Dendritic cell treated with granulocyte-macrophage colony-stimulating factor and Interleukin-4, amounts not matched to agents 40 ng/mL and 50 ng/mL, for 4 days (primary cell): ENCODE results near the gene AHRR.
A peak's percentile ranks its signal among the peaks of the same experiment; 100 is the strongest.

Experiments
- H3K27ac Mint-ChIP-seq: one replicate; pipeline ENCODE4 v1.8.0; 2022; ENCODE audit warnings: mild to moderate bottlenecking, mixed read lengths
- H3K27me3 Mint-ChIP-seq: one replicate; pipeline ENCODE4 v1.8.0; 2022; ENCODE audit warnings: mild to moderate bottlenecking, mixed read lengths
- H3K36me3 Mint-ChIP-seq: one replicate; pipeline ENCODE4 v1.8.0; 2022; ENCODE audit warnings: low read depth, mixed read lengths
- H3K4me1 Mint-ChIP-seq: one replicate; pipeline ENCODE4 v1.8.0; 2022; ENCODE audit warnings: low read depth, mixed read lengths
- H3K4me3 Mint-ChIP-seq: one replicate; pipeline ENCODE4 v1.8.0; 2022; ENCODE audit warnings: mild to moderate bottlenecking, moderate library complexity, mixed read lengths
- H3K9me3 Mint-ChIP-seq: one replicate; pipeline ENCODE4 v1.8.0; 2022; ENCODE audit warnings: mixed read lengths
- intact Hi-C: fragments of 100-400 bp; cut with micrococcal nuclease; formaldehyde crosslinking; loops from one replicate; pipeline ENCODE4 v1.15.0; 2022

Gene AHRR

DNA sequence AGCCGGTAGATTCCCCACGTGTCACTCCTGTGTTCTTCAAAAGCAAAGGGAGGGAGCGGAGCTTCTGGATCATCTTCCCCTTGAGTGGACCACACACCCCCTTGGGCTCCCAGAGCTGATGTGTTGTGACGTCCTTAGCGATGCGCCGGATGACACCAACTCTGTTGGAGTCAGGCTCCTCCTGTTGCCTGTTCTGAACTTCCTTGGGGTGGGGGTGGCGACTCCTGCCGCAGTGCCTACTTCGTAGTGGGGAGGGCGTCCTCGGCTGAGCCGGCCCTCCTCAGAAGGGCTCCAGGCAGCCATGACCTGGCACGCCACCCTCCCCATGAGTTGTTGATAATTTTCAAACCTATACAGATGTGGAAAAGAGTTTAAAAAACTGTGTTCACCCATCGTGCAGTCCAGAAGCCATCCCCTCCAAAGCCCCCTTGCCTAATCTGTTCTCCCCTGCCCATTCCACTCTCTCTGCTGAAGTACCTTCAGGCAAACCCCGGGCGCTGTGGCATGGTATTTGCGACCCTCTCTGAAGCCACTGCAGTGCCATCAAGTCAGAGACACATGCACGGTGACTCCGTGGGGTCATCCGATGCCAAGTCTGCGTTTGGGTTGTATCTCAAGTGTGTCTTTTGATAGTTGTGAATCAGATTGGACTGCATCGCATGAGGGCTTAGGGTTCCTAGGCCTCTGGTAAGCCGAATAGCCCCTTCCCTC lies 138.2 kb downstream of the AHRR start:
- Mint-ChIP-seq H3K27me3 (no peaks in the 10 kb centered on the region), H3K4me1 (peaks cover 34% of the 10 kb centered on the region), H3K27ac (no peak overlapping the region), H3K4me3 (no peak overlapping the region), H3K36me3 (peaks cover 100% of the 10 kb centered on the region), H3K9me3 (no peaks in the 10 kb centered on the region)
- intact Hi-C loops: no loop called here

DNA sequence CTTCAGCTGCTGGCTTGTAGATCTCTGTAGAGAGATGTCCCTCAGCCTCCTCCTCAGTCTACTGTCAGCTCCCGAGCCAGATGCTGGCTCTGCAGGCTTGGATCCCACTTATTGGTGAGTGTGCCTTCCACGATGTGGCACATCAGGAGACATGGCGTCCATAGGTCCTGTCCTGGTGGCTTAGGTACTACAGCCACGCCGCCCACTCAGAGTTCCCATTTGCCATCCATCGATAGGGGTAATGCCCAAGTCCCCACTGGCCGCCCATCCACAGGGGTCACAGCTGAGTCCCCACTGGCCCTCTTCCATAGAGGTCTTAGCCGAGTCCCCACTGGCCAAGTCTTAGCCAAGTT lies 138.7 kb downstream of the AHRR start:
- Mint-ChIP-seq H3K36me3 (peaks cover 100% of the 10 kb centered on the region), H3K27me3 (no peaks in the 10 kb centered on the region), H3K27ac (no peak overlapping the region), H3K9me3 (no peaks in the 10 kb centered on the region), H3K4me1 (peaks cover 39% of the 10 kb centered on the region), H3K4me3 (no peak overlapping the region)
- intact Hi-C loops: no loop called here

DNA sequence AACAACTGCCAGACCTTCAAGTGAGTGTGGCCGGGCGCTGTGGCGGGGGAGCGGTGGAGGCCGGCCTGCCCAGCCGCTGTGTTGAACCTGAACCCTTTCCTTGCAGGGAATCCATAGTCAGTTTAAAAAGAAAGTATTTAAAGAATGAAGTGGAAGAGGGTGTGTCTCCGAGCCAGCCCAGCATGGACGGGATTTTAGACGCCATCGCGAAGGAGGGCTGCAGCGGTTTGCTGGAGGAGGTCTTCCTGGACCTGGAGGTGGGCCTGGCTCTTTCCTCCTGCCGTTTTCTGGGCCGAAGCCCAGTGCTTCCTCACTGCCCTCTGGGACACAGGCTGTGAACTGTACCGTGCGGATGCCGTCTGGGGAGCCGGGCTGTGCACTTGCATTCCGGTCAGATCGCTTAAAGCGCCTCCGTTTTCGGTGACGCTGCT lies 140.6 kb downstream of the AHRR start:
- Mint-ChIP-seq H3K4me1 (peaks cover 33% of the 10 kb centered on the region), H3K4me3 (no peak overlapping the region), H3K9me3 (no peaks in the 10 kb centered on the region), H3K27ac (no peak overlapping the region), H3K36me3 (peaks cover 100% of the 10 kb centered on the region), H3K27me3 (no peaks in the 10 kb centered on the region)
- intact Hi-C loops: no loop called here

DNA sequence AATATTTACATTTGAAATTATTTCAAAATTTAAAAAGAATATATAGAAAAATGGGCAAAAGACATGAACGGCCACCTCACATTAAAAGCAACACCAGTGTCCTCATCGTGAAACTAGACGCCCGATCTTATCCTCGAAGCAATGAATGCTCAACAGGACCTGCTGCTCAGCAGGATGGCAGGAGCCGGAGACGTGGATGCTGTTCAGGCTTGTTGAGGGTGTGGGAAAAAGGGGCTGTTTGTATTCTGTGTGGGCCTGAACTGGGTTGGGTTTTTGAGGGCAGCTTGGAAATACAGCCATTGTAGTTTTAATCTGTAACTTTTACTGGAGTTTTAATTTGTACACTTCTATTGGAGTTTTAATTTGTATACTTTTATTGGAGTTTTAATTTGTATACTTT lies 141.8 kb downstream of the AHRR start:
- Mint-ChIP-seq H3K27ac (no peak overlapping the region), H3K36me3 (peaks cover 93% of the 10 kb centered on the region), H3K27me3 (no peaks in the 10 kb centered on the region), H3K4me3 (no peak overlapping the region), H3K4me1 (peaks cover 22% of the 10 kb centered on the region), H3K9me3 (no peaks in the 10 kb centered on the region)
- intact Hi-C loops: no loop called here

DNA sequence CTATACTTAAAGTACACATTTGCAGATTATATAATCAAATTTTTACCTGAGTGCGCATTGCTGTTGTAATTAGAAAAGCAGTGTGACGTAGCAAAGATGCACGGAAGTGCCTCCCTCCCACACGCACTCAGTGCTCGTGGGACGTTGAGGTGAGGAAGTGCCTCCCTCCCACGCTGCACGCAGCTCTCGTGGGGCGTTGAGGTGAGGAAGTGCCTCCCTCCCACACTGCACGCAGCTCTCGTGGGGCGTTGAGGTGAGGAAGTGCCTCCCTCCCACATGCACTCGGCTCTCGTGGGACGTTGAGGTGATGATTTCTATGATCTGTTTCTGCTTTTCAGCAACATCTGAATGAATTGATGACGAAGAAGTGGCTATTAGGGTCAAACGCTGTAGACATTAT lies 142.4 kb downstream of the AHRR start:
- no peak overlapping the region for H3K27ac Mint-ChIP-seq
- H3K36me3 Mint-ChIP-seq: peaks cover 93% of the 10 kb centered on the region
- H3K4me3 Mint-ChIP-seq: no peak overlapping the region
- peaks cover under 1% of the 10 kb centered on the region for H3K27me3 Mint-ChIP-seq
- H3K4me1 Mint-ChIP-seq: peaks cover 15% of the 10 kb centered on the region
- no peaks in the 10 kb centered on the region for H3K9me3 Mint-ChIP-seq
- intact Hi-C loops: no loop called here

DNA sequence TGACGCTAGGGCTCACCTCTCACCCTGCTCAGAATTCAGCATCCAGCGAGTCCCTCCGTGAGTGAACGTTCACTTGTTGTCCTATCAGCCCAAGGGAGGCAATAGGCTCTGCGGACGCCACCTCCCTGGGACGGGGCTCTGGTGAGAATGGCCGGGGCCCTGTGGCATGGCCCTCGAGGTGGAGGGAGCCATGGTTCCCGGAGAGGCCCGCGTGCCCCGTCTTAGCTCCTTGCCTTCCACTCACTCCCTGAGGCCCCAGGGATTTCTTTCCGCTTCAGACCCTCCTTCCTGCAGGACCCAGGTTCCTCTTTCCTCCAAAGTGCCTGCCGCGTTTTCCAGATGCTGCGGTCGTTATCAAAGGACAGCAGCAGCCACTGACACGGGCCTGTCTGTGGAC lies 142.9 kb downstream of the AHRR start:
- H3K9me3 Mint-ChIP-seq: no peaks in the 10 kb centered on the region
- H3K27me3 Mint-ChIP-seq: peaks cover 5% of the 10 kb centered on the region
- no peak overlapping the region for H3K27ac Mint-ChIP-seq
- no peak overlapping the region for H3K4me3 Mint-ChIP-seq
- intact Hi-C loops: no loop called here
- H3K36me3 Mint-ChIP-seq: peaks cover 93% of the 10 kb centered on the region
- H3K4me1 Mint-ChIP-seq: peaks cover 20% of the 10 kb centered on the region

DNA sequence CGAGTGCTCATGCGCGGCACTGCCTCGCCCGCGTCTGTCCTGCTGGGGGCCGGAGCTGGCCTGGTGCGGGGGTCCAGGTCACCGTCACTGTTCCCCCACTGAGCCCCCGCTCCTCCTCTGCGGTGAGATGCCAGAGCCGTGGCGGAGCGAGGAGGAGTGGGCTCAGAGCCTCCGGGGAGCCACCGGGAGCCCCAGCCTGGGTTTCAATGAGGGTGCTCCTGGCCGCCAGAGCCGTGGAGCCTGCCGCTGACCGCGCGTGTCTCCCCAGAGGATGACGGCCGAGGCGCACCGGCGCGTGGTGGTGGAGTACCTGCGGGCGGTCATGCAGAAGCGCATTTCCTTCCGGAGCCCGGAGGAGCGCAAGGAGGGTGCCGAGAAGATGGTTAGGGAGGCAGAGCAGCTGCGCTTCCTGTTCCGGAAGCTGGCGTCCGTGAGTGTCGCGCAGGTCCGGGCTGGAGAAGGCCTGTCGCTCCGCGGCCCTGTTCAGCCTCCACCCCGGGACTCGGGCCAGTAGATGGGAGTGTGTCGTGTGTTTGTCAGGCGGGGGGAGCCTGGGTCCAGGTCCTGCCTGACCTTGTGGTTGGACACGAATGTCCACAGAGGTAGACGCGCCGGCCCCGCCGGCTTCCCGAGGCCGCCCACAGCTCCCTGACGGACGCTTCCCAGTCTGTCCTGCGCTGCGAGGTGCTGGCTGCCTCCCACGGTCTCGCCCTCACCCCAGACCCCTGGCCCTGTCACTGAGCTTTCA lies 143.5 kb downstream of the AHRR start:
- H3K4me1 Mint-ChIP-seq: peaks cover 25% of the 10 kb centered on the region
- peaks cover 93% of the 10 kb centered on the region for H3K36me3 Mint-ChIP-seq
- no peak overlapping the region for H3K27ac Mint-ChIP-seq
- intact Hi-C loops: no loop called here
- H3K9me3 Mint-ChIP-seq: no peaks in the 10 kb centered on the region
- H3K4me3 Mint-ChIP-seq: no peak overlapping the region
- H3K27me3 Mint-ChIP-seq: peaks cover 5% of the 10 kb centered on the region

DNA sequence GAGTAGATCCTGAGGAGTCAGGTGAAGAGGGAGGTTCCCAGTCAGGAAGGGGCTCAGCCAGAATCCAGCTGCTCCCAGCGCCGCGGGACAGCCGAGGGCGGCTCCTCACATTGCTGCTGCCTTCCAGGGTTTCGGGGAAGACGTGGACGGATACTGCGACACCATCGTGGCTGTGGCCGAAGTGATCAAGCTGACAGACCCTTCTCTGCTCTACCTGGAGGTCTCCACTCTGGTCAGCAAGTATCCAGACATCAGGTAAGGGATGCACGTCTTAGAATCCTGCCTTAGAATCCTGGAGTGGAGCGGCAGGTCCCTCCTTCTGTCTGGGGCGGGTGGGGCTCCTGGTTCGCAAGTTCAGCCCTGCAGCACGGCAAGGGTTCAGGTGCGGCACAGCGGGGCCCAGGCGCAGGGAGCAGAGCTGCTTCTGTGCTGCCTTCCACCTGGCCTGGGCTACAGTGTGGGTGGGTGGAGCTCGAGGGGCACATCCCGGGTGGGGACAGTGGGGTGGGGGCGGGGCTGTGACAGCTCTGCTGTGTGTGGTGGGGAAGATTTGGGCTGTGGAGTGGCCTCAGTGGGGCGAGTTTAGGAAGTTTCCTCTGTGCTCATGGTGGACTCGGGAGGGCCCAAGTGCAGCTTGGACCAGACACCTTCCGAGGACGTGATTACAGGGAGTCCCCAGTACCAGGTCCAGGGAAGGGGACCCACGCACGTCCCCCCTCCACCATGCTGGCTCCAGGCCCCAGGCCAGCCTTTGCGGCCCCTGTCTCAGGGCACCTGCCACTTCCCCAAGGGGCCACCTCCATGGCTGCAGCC lies 144.3 kb downstream of the AHRR start:
- Mint-ChIP-seq H3K4me1 (peaks cover 30% of the 10 kb centered on the region), H3K4me3 (no peak overlapping the region), H3K27ac (no peak overlapping the region), H3K9me3 (no peaks in the 10 kb centered on the region), H3K27me3 (peaks cover 5% of the 10 kb centered on the region), H3K36me3 (peaks cover 90% of the 10 kb centered on the region)
- intact Hi-C loops: no loop called here

DNA sequence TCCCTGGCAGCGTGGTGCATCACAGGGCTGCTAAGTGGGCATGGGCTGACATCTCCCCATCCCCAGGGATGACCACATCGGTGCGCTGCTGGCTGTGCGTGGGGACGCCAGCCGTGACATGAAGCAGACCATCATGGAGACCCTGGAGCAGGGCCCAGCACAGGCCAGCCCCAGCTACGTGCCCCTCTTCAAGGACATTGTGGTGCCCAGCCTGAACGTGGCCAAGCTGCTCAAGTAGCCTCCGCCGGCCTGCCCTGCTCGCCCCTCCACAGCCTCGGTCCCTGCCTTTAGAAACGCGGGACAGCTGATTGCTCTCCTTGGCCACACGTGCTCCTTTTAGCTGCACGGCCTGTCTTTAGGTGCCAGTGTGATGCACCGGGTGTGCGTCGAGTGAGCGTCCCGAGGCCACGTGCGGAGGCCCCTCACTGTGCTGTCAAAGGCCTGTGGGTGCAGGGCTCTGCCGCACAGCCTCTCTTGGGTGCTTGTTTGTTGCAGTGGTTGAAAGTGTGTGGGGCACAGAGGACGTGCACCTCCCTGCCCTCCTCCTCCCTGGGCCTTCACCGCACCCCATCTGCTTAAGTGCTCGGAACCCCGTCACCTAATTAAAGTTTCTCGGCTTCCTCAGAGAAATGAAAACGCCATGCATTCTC lies 145.3 kb downstream of the AHRR start:
- Mint-ChIP-seq H3K9me3 (no peaks in the 10 kb centered on the region), H3K36me3 (peaks cover 85% of the 10 kb centered on the region), H3K27ac (no peak overlapping the region), H3K27me3 (peaks cover 5% of the 10 kb centered on the region), H3K4me1 (peaks cover 40% of the 10 kb centered on the region), H3K4me3 (no peak overlapping the region)
- intact Hi-C loops: no loop called here

DNA sequence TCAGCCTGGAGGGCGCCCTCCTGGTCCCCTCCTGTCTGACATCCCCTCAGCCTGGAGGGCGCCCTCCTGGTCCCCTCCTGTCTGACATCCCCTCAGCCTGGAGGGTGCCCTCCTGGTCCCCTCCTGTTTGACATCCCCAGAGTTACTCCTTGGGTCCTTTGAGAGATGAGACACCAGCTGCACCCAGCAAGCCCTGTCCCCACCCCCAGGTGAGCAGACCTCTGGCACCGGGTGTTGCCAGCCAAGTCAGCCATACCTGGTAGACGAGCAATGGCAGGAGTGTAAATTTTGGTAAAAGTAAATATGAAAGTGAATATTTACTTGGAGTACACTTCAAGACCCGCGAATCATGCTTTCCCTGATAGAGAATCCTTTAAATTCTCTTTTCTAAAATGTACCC lies 146.9 kb downstream of the AHRR start:
- H3K27ac Mint-ChIP-seq: no peak overlapping the region
- H3K36me3 Mint-ChIP-seq: peaks cover 69% of the 10 kb centered on the region
- intact Hi-C loops: no loop called here
- no peak overlapping the region for H3K4me3 Mint-ChIP-seq
- H3K9me3 Mint-ChIP-seq: no peaks in the 10 kb centered on the region
- H3K27me3 Mint-ChIP-seq: peaks cover 5% of the 10 kb centered on the region
- peaks cover 45% of the 10 kb centered on the region for H3K4me1 Mint-ChIP-seq

DNA sequence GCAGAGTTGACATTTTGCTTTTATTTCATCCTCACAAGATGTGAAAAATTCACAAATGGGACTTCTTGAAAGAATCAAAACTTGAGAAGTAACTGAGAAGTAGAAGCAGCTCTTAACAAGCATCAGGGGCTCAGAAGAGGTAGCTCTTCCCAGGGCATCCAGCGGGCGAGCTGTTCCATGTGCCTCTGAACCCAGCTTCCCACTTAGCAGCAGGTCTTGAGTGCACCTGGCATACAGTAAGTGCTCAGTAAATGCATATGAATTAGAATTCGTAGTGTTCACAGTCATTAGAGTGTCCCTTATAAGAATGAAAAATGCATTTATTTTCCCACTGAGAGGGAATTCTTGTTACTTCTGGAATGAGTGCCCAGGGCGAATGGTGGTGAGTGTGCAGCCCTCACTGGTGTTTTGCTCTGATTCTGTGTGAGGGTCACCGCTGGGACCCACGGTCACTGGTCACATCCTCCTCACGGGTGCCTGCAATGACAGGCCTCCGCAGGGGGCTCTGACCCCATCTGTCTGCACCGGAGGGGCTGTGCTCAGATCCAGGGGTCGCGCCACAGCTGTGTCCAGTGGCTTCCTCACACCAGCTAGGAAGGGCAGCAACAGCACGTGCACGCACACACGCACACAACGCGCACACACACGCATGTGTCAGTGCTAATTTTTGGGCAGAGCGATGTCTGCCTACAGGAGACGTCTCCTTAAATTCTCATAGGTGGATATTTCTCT lies 148.4 kb downstream of the AHRR start:
- intact Hi-C loops: loop anchor here (5.0 kb wide), 1 partner anchor 62 kb away; no protein-coding TSS in a partner anchor
- Mint-ChIP-seq H3K36me3 (peaks cover 54% of the 10 kb centered on the region), H3K4me3 (no peak overlapping the region), H3K27ac (no peak overlapping the region), H3K9me3 (no peaks in the 10 kb centered on the region), H3K4me1 (peaks cover 44% of the 10 kb centered on the region), H3K27me3 (peaks cover 16% of the 10 kb centered on the region)

DNA sequence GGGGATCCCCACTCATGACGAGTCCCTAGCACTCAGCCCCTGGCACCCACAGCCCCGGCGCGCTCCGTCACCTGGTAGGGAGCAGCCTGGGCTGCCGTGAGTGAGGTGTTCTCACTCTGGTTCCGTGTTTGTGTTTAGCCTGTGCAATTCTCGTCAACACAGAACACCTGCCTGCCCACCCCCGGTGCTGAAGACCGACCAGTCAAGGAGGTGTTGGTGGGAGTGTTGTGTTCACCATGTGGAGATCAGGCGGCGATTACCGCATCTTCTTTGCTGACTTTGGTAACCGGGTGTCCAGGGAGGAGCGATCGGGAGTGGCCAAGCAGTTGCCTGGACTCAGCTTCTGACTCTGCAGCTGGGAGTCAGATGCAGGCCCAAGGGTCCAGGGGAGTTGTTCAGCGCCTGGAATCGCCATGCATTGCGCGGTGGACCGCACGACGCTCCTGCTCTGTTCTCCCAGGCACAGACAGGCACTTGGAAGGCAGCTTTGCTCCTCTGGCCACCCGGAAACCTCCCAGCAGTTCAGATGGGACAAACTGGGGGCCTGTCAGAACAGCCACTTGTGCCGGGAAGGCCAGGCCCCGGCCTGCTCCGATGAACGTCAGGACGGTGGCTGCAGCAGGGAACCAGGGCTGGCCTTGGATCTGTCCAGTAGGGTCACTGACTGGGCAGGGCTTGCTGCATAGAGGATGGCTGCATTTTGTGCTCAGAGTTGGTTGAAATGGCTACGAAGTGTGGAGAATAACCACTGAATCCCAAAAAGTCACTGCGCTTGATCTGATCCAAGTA lies 149.6 kb downstream of the AHRR start:
- intact Hi-C loops: loop anchor here (5.0 kb wide), 1 partner anchor 61 kb away; no protein-coding TSS in a partner anchor
- Mint-ChIP-seq H3K27ac (no peak overlapping the region), H3K9me3 (no peaks in the 10 kb centered on the region), H3K36me3 (peaks cover 42% of the 10 kb centered on the region), H3K27me3 (peaks cover 28% of the 10 kb centered on the region), H3K4me1 (peaks cover 49% of the 10 kb centered on the region), H3K4me3 (peak overlapping the region; percentile 6)

DNA sequence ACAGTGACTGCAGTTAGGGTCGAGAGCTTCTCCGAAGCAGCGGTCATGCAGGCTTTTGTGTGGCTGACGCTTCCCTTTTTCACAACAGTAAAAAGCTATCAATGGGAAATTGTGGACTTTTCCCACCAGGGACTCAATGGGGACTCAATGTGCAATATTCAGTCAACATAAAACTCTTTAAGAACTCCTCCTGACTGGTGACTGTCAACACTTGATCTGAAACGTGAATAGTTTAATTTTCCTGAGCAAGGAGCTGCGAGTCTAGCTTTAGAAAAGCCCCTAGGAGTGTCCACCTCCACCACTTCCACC lies 150.2 kb downstream of the AHRR start:
- Mint-ChIP-seq H3K36me3 (peaks cover 36% of the 10 kb centered on the region), H3K4me1 (peaks cover 49% of the 10 kb centered on the region), H3K27ac (peak overlapping the region; percentile 41), H3K4me3 (peak overlapping the region; percentile 64), H3K9me3 (no peaks in the 10 kb centered on the region), H3K27me3 (peaks cover 33% of the 10 kb centered on the region)
- intact Hi-C loops: loop anchor here (5.0 kb wide), 1 partner anchor 61 kb away; no protein-coding TSS in a partner anchor
